ENCODE measurements around the gene NFATC3. TPM values are rescaled to one million over a fixed set of nuclear protein-coding genes. Genes with fewer than 3 reads are reported as not detected.

NFATC3 gene
- total and polyA plus RNA-seq, 2 donors from 2014 or later = 15.0 to 37.7 TPM

DNA sequence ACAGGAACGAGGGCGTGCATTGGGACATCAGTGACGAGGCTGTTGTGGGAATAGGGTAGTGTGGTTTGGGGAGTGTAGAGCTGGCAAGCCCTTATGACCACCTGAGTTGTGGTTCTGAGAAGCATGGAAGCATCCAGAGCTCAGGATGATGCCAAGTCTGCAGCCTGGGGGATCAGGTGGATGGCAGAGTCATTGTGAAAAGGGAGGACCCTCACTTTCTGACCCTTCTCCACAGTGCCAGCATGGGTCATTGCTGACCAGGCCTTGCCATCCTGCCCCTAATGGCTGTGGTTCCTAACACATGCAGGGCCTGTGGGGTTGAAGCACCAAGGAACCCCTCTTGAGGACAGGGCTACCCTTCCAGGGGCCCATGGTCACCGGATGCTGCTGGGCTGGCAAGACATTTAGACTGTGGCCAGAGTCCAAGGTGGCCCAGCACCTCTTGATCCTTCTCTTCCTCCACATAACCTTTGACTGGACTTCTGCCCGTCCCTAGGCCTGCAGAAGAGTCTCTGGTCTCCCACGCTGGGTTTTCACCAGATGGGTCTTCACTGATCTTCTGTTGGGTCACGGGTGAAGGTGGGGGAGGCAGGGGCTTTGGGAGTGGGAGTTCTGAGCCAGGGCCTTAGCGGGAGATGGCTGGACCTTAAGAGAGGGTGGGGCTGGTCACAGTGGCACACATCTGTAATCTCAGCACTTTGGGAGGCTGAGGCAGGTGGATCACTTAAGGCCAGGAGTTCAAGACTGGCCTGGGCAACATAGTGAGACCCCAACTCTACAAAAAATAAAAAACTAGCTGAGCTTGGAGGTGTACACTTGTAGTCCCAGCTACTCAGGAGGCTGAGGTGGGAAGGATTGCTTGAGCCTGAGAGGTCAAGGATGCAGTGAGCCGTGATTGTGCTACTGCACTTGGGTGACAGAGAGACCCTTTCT is 158.0 kb downstream of the NFATC3 start:
- Histone ChIP-seq H3K4me3 (ENCODE audit: low read length in 3 of 3) (no peak overlapping the region), H3K27ac (ENCODE audit: low read depth in 2 of 2, low read length in 2 of 2) (no peak overlapping the region), H3K27me3 (ENCODE audit: control insufficient read depth, insufficient read depth, low read length) (no peaks in the 10 kb centered on the region), H3K9me3 (ENCODE audit: control insufficient read depth in 2 of 3, insufficient read depth in 1 of 3, low read length in 3 of 3) (no peaks in the 10 kb centered on the region), H3K9ac (ENCODE audit: low read length in 3 of 3) (no peak overlapping the region), H3K4me1 (ENCODE audit: control insufficient read depth in 2 of 3, insufficient read depth in 2 of 3, low read depth in 1 of 3, low read length in 3 of 3) (peaks cover 0 to 30% (median 20%) of the 10 kb centered on the region in 3 donors), H3K36me3 (ENCODE audit: control insufficient read depth in 2 of 3, insufficient read depth in 3 of 3, low read length in 3 of 3) (no peaks in the 10 kb centered on the region)
- intact Hi-C loops (cut with DNase I) = loop anchor here (5.0 kb wide), 1 partner anchor 84 kb away; no protein-coding TSS in a partner anchor
- no peak for TF ChIP-seq CTCF (IDR thresholded peaks at IDR 0.05; ENCODE audit: borderline replicate concordance, extremely low read depth, insufficient read depth)
- peak in 1 of 5 donors; percentile 69 for DNase-seq
- no peak for FAIRE-seq

DNA sequence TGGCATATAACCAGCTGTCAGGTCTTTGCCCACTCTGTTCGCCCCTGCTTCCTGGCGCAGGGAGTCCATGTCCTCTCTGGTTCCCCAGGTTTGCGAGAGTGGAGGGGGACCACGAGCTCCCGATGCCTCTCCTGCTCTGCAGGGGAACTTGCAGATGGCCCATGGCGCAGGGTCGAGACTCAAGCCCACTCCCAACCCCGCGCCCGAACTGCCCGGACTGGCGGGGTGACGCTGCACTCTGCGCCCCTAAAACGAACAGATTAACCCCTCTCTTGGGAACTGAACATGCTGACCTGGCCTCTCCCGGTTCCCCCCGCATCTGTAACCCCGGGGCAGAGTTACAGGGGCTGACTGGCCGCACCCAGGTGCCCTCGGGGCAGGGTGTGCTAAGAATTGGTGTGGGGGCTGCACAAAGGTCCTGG is 159.3 kb downstream of the NFATC3 start:
- Histone ChIP-seq H3K9ac (ENCODE audit: low read length in 3 of 3) (peak overlapping the region in 2 of 3 donors; percentile 82 to 83), H3K27me3 (ENCODE audit: control insufficient read depth, insufficient read depth, low read length) (no peaks in the 10 kb centered on the region), H3K36me3 (ENCODE audit: control insufficient read depth in 2 of 3, insufficient read depth in 3 of 3, low read length in 3 of 3) (peaks cover 0 to under 1% (median 0%) of the 10 kb centered on the region in 3 donors), H3K27ac (ENCODE audit: low read depth in 2 of 2, low read length in 2 of 2) (peak overlapping the region; percentile 54 to 72), H3K4me3 (ENCODE audit: low read length in 3 of 3) (peak overlapping the region; percentile 81 to 99 (median 84)), H3K4me1 (ENCODE audit: control insufficient read depth in 2 of 3, insufficient read depth in 2 of 3, low read depth in 1 of 3, low read length in 3 of 3) (peaks cover 0 to 40% (median 33%) of the 10 kb centered on the region in 3 donors), H3K9me3 (ENCODE audit: control insufficient read depth in 2 of 3, insufficient read depth in 1 of 3, low read length in 3 of 3) (no peaks in the 10 kb centered on the region)
- FAIRE-seq = no peak
- intact Hi-C loops (cut with DNase I) = loop anchor here (5.0 kb wide), 1 partner anchor 83 kb away; no protein-coding TSS in a partner anchor
- DNase-seq = peak in 1 of 5 donors; percentile 82
- TF ChIP-seq CTCF (IDR thresholded peaks at IDR 0.05; ENCODE audit: borderline replicate concordance, extremely low read depth, insufficient read depth) = no peak

DNA sequence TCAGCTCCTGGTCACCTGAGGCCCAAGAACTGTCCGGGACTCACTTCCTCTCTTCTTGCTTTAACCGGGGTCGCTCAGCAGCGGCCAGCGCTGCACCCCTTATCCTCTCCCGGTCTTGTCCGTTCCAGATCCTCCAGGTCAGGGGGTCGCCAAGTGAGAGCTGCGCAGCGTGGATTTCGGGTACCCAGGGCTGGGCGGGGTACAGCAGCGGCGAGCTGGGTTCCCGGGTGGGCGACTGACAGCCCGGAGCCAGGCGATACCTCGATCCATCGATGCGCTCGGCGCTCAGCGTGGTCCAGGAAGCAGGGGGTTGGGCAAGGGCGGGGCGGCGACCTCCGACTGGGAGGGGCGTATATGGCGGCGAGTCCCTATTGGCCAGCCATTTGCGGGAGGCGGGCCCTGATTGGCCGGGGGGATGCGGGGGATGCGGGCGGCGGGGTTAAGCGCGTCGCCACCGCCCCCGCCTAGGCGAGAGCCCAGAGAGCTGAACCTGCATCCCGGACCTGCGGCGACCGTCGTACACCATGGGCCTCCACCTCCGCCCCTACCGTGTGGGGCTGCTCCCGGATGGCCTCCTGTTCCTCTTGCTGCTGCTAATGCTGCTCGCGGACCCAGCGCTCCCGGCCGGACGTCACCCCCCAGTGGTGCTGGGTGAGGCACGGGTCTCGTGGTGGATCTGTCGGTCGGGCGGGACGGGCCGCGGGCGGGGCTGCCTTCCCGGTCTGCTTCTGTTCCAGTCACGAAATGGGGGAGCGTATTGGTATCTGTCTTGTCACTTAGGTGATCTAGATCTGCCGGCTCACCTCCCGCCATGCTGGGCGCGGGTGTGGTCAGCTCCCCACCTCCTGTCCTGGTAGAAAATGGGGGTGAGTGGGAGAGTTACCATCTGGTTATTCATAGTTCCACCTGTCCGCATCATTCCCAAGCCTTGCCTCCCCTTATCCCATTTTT is 160.0 kb downstream of the NFATC3 start, which contains the start of gene PLA2G15:
TSS of gene PLA2G15 (plus strand) at position 471 of the 951 bp plus-strand sequence. CDS start at position 525, 54 bp downstream.
- peak within 1 kb of the TSS; percentile 81 to 99 (median 94) for H3K4me3 ChIP-seq (ENCODE audit: low read length in 3 of 3)
- H3K9me3 ChIP-seq (ENCODE audit: control insufficient read depth in 2 of 3, insufficient read depth in 1 of 3, low read length in 3 of 3) = no peaks in the 10 kb centered on the region
- peaks cover 0 to 40% (median 33%) of the 10 kb centered on the region in 3 donors for H3K4me1 ChIP-seq (ENCODE audit: control insufficient read depth in 2 of 3, insufficient read depth in 2 of 3, low read depth in 1 of 3, low read length in 3 of 3)
- TF ChIP-seq CTCF (IDR thresholded peaks at IDR 0.05; ENCODE audit: borderline replicate concordance, extremely low read depth, insufficient read depth) = no peak
- H3K27ac ChIP-seq (ENCODE audit: low read depth in 2 of 2, low read length in 2 of 2) = peak within 1 kb of the TSS; percentile 69 to 83
- H3K9ac ChIP-seq (ENCODE audit: low read length in 3 of 3) = peak within 1 kb of the TSS; percentile 70 to 85 (median 83)
- DNase-seq (peak; percentile 95 to 99 (median 97)), FAIRE-seq (no peak)
- intact Hi-C loops (cut with DNase I) = loop anchor here (5.0 kb wide), 1 partner anchor 82 kb away; no protein-coding TSS in a partner anchor
- peaks cover 0 to 3% (median 0%) of the 10 kb centered on the region in 3 donors for H3K36me3 ChIP-seq (ENCODE audit: control insufficient read depth in 2 of 3, insufficient read depth in 3 of 3, low read length in 3 of 3)
- H3K27me3 ChIP-seq (ENCODE audit: control insufficient read depth, insufficient read depth, low read length) = no peaks in the 10 kb centered on the region

Measured in kidney (tissue), 14 donors.